ENCODE measurements around the gene NTM.

NTM gene

GRCh38 chr11:131912134-131912533 is 541.7 kb downstream of the NTM start:
- no peak overlapping the region for H3K4me3 ChIP-seq (ENCODE audit: low read depth, low read length)
- TF ChIP-seq, protein P1, sequence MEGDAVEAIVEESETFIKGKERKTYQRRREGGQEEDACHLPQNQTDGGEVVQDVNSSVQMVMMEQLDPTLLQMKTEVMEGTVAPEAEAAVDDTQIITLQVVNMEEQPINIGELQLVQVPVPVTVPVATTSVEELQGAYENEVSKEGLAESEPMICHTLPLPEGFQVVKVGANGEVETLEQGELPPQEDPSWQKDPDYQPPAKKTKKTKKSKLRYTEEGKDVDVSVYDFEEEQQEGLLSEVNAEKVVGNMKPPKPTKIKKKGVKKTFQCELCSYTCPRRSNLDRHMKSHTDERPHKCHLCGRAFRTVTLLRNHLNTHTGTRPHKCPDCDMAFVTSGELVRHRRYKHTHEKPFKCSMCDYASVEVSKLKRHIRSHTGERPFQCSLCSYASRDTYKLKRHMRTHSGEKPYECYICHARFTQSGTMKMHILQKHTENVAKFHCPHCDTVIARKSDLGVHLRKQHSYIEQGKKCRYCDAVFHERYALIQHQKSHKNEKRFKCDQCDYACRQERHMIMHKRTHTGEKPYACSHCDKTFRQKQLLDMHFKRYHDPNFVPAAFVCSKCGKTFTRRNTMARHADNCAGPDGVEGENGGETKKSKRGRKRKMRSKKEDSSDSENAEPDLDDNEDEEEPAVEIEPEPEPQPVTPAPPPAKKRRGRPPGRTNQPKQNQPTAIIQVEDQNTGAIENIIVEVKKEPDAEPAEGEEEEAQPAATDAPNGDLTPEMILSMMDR (IDR thresholded peaks at IDR 0.05; ENCODE audit: borderline replicate concordance, insufficient read depth, low read depth, low read length) = no peak

DNA sequence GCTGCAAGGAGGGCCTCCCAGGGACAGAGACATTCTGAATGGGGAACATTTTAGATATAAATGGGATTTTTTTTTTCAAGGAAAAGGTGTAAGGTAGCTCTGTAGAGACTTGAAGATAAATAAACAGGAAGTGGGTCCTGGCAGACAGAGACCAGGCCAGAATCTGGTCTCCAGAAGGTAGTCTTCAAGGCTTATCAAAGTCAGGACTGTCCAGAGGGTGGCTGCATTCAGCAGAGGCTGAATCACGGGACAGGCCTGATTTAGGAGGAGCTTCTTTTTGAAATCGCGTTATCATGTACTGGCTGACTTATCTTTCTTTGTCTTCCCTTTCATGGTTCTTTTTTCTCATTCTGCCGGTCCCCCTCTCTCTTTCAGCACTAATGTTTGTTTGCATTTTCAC is 542.9 kb downstream of the NTM start:
- no peak overlapping the region for H3K4me3 ChIP-seq (ENCODE audit: low read depth, low read length)
- TF ChIP-seq, protein P1 (IDR thresholded peaks at IDR 0.05; ENCODE audit: borderline replicate concordance, insufficient read depth, low read depth, low read length) = no peak

DNA sequence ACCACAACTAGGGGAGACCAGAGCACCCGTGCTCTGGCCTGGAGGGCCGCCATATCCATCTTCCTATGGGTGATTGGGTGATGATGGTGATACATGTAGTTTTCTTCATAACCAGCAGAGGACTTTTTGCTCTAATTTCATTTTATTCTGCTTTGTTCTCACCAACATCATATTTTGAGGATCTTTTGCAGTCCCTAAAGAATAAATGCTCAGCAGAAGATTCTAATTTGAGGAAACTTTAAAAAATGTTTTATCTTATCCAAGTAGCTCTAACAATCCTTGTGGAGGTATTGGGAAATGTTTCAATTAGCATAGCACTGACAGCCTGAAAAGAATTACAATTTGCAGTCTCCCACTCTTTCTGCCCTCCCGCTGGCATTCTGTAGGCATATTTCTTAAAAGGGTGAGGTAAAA is 544.0 kb downstream of the NTM start:
- H3K4me3 ChIP-seq (ENCODE audit: low read depth, low read length) = no peak overlapping the region
- TF ChIP-seq, protein P1 (IDR thresholded peaks at IDR 0.05; ENCODE audit: borderline replicate concordance, insufficient read depth, low read depth, low read length) = 0 out of 2 replicates have a peak, but pooled peaks have one; percentile 15

- TF ChIP-seq, protein P1 (IDR thresholded peaks at IDR 0.05; ENCODE audit: borderline replicate concordance, insufficient read depth, low read depth, low read length) = no peak
- no peak overlapping the region for H3K4me3 ChIP-seq (ENCODE audit: low read depth, low read length)
These were observed 546.2 kb downstream of the NTM start for GRCh38 chr11:131916638-131917037.

DNA sequence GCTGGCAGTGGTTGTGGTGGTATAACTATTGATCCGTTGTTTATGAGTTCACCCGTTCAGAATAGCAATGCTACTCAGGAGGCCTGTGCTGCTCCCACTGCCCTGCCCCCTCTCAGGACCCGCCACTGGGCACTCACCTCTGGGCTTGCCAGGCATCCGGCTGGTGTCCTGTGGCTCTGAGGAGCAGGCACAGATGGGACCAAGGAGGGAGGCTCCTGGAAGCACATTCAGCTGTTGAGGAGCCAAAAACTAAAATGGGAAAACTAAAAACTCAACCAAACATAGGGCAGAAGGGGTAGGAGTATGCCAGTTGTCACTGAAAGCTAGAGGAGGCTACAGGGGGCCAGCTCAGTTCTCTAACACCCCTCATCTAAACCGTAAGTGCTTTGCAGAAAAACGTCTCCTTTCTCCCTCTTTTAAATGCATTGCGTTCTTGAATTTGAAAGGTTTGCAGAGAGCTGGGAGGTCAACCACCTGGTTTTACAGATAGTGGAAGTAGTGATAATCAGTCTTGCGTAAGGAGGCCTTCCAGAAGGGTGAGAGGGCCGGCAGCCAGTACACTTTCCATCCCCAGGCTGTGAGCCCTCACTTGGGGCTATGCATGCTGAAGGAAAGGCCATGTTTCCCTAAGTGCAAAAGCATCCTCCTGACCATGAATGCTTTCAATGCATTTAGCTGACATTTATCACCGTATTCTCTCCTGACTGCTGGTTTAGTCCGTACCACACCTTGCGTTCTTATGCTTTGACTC is 547.4 kb downstream of the NTM start:
- TF ChIP-seq, protein P1 (IDR thresholded peaks at IDR 0.05; ENCODE audit: borderline replicate concordance, insufficient read depth, low read depth, low read length) = no peak
- no peak overlapping the region for H3K4me3 ChIP-seq (ENCODE audit: low read depth, low read length)

DNA sequence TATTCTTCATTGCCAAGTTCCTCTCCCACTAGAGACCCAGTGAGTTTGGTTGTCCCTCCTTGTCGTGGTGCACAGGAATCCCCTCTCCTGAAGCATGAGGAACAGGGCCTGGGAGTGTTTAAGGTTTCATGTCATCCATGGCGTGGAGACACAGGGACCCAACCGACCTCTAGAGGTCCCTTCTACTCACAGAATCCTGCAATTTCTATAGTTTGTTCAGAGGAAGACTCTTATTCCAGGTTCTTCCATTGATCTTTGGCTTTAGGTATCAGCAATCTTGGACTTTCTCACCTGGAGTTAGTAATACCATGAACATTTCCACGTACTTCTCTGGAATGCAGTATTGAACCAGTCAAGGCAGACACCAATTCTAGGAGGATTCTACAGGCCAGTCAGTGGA is 548.2 kb downstream of the NTM start:
- TF ChIP-seq, protein P1 (IDR thresholded peaks at IDR 0.05; ENCODE audit: borderline replicate concordance, insufficient read depth, low read depth, low read length) = no peak
- no peak overlapping the region for H3K4me3 ChIP-seq (ENCODE audit: low read depth, low read length)

DNA sequence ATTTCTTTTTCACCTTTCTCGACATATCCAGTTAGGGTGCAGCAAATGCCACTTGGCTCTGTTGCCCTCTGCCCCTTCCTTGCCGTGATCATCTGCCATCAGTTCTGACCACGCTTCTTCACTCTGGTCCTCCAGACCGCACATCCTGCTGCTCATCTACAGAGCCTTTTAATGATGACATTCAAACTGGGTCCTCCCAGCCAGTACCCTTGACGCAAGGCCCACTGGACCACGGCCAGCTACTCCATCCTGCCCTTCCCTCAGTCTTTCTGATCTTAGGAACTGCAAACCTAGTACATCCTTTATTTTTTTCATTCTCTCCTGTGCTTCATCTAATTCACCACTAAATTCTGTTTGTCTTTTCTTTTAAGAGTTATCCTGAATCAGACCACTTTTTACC is 551.8 kb downstream of the NTM start:
- TF ChIP-seq, protein P1 (IDR thresholded peaks at IDR 0.05; ENCODE audit: borderline replicate concordance, insufficient read depth, low read depth, low read length) = no peak
- H3K4me3 ChIP-seq (ENCODE audit: low read depth, low read length) = no peak overlapping the region

Data from GM12875 (cell line).